ENCODE results near the gene RPS3. TPM values are rescaled to one million over a fixed set of nuclear protein-coding genes. Genes with fewer than 3 reads are reported as not detected.

Gene RPS3
- total and polyA plus RNA-seq, 2 of the 13 experiments (the other 11 are each of a cell fraction or from before 2014, with no cell fraction given): 2,143 to 3,616 TPM

GRCh38 chr11:75349521-75350116 is 49.7 kb upstream of the RPS3 start (continued):
- TF ChIP-seq ZNF503 (CRISPR knock-in tag; IDR thresholded peaks at IDR 0.05): no peak
- no peak for TF ChIP-seq PRPF4 (IDR thresholded peaks at IDR 0.05; ENCODE audit: low read depth, low read length, poor library complexity, severe bottlenecking)
- no peak for TF ChIP-seq MTERF4 (CRISPR knock-in tag; IDR thresholded peaks at IDR 0.05)
- TF ChIP-seq ATF1 (CRISPR knock-in tag; IDR thresholded peaks at IDR 0.05): no peak
- TF ChIP-seq PAF1 (CRISPR knock-in tag; IDR thresholded peaks at IDR 0.05): no peak
- no peak for TF ChIP-seq FLYWCH1 (CRISPR knock-in tag; IDR thresholded peaks at IDR 0.05)
- no peak for TF ChIP-seq FOXK2 (IDR thresholded peaks at IDR 0.05)
- no peak for TF ChIP-seq THAP7 (CRISPR knock-in tag; IDR thresholded peaks at IDR 0.05)
- no peak for TF ChIP-seq ZC3H4 (CRISPR knock-in tag; IDR thresholded peaks at IDR 0.05; ENCODE audit: borderline replicate concordance)
- no peak for TF ChIP-seq RFX3 (CRISPR knock-in tag; IDR thresholded peaks at IDR 0.05)
- TF ChIP-seq SOX6 (IDR thresholded peaks at IDR 0.05): no peak
- TF ChIP-seq SOX6 (CRISPR knock-in tag; IDR thresholded peaks at IDR 0.05): 0 out of 2 replicates have a peak, but pooled peaks have one; percentile 9
- no peak for TF ChIP-seq MLLT10 (CRISPR knock-in tag; IDR thresholded peaks at IDR 0.05)
- no peak for TF ChIP-seq ZSCAN30 (CRISPR knock-in tag; IDR thresholded peaks at IDR 0.05)
- TF ChIP-seq ZSCAN9 (CRISPR knock-in tag; IDR thresholded peaks at IDR 0.05; ENCODE audit: borderline replicate concordance): no peak
- no peak for TF ChIP-seq CREBL2 (CRISPR knock-in tag; IDR thresholded peaks at IDR 0.05; ENCODE audit: borderline replicate concordance)
- 0 out of 2 replicates have a peak, but pooled peaks have one; percentile 41 for TF ChIP-seq ADNP (CRISPR knock-in tag; IDR thresholded peaks at IDR 0.05)
- 0 out of 2 replicates have a peak, but pooled peaks have one; percentile 11 for TF ChIP-seq MEF2D (CRISPR knock-in tag; IDR thresholded peaks at IDR 0.05)
- TF ChIP-seq TFAP4 (IDR thresholded peaks at IDR 0.05; ENCODE audit: borderline replicate concordance, low read depth): peak; percentile 27; the same call in 1 of the 2 replicates
- no peak for TF ChIP-seq NFIB (CRISPR knock-in tag; IDR thresholded peaks at IDR 0.05; ENCODE audit: borderline replicate concordance)
- TF ChIP-seq ZNF562 (CRISPR knock-in tag; IDR thresholded peaks at IDR 0.05; ENCODE audit: borderline replicate concordance): no peak
- TF ChIP-seq ZNF609 (CRISPR knock-in tag; IDR thresholded peaks at IDR 0.05; ENCODE audit: borderline replicate concordance): no peak

All from HepG2 (cell line).